Stomach (tissue), 19 donors: Measurements from ENCODE around the gene BORCS5. TPM values are rescaled to one million over a fixed set of nuclear protein-coding genes. Genes with fewer than 3 reads are reported as not detected.
A peak's percentile ranks its signal among the peaks of the same experiment; 100 is the strongest.
"Not testable (repeated sequence)": the region's sequence is repeated elsewhere in the genome, so short reads cannot be mapped to it uniquely, and the experiment has no call there.

Experiments
- DNase-seq, 2 donors: peaks; one replicate each; pipeline versions ENCODE4 v3.0.0 to v3.0.0-alpha.2; 2013 to 2019
- H3K27ac ChIP-seq, 5 donors: fragments of 200-600 bp in 4 of 5; sonication (generic) in 4 of 5; one replicate each; pipeline ENCODE4 v1.5.1; 2013 to 2019; ENCODE audit warnings: mild to moderate bottlenecking in 1 of 5, moderate library complexity in 1 of 5
- H3K27me3 ChIP-seq, 3 donors: fragments of 200-600 bp; sonication (generic); one replicate each; pipeline ENCODE4 v1.5.1; 2017 to 2019; ENCODE audit warnings: mixed run types in 1 of 3
- H3K36me3 ChIP-seq, 4 donors: fragments of 200-600 bp; sonication (generic); 1 replicate in 3 of 4; 2 replicates in 1 of 4; pipeline ENCODE4 v1.5.1; 2016 to 2019
- H3K4me1 ChIP-seq, 4 donors: fragments of 200-600 bp; sonication (generic); one replicate each; pipeline ENCODE4 v1.5.1; 2016 to 2019
- H3K4me3 ChIP-seq, 4 donors: fragments of 200-600 bp; sonication (generic) in 3 of 4; one replicate each; pipeline ENCODE4 v1.5.1; 2016 to 2019; ENCODE audit warnings: mild to moderate bottlenecking in 1 of 4
- H3K9me3 ChIP-seq, 4 donors: fragments of 200-600 bp; sonication (generic); one replicate each; pipeline ENCODE4 v1.5.1; 2016 to 2019
- EP300 ChIP-seq: sonication (generic); formaldehyde crosslinking; IDR thresholded peaks from one replicate; pipeline ENCODE4 v1.6.1; 2017; ENCODE audit warnings: antibody characterized with exemption
- POLR2A ChIP-seq, 4 donors: fragments of 450-650 bp; IDR thresholded peaks; one replicate each; pipeline ENCODE4 v1.6.1; 2016; ENCODE audit warnings: antibody characterized with exemption in 4 of 4, control low read depth in 2 of 4, mild to moderate bottlenecking in 1 of 4, moderate library complexity in 1 of 4
- POLR2AphosphoS5 ChIP-seq, 3 donors: sonication (generic); formaldehyde crosslinking; IDR thresholded peaks; one replicate each; pipeline ENCODE4 v1.6.1; 2016; ENCODE audit warnings: antibody characterized with exemption in 3 of 3
- WGBS, 5 donors: extraction: QIAGEN DNeasy Blood & Tissue Kit in 3 of 5; methylation state at CpG; one replicate each; pipeline versions ENCODE4 v1.1.5 to v1.1.7; 2013 to 2018; 5-methylcytosine and 5-hydroxymethylcytosine counted together
- intact Hi-C: fragments of 100-400 bp; cut with DNase I; formaldehyde crosslinking; loops from one replicate; pipeline ENCODE4 v1.15.1; 2023; ENCODE audit warnings: low total_unique reads
- long read RNA-seq, 10 donors: transcript quantifications; one replicate each; lab custom pipeline, GENCODE V29; 2026
- polyA plus RNA-seq, 3 donors: library from polyadenylated mRNA; stranded (reverse); fragments of 200-250 nt; gene quantifications; one replicate each; pipeline ENCODE4 v1.2.3, GENCODE V29; 2013
- total RNA-seq, 5 donors: library from RNA; depleted of rRNA; stranded (reverse); fragments of >200 nt; gene quantifications; one replicate each; pipeline versions ENCODE4 v1.1.0 to v1.2.3, GENCODE V29; 2014 to 2016
- TF ChIP-seq, protein P1 (sequence below), 7 experiments: fragments of 450-650 bp in 4 of 7; fragments of 200-600 bp in 3 of 7; sonication (generic) in 3 of 7; IDR thresholded peaks; one replicate each; pipeline ENCODE4 v1.5.1; 2016 to 2019; ENCODE audit warnings: antibody characterized with exemption in 7 of 7, control low read depth in 2 of 7, mild to moderate bottlenecking in 1 of 7
- donor health status: healthy with polysubstance abuse.
- donor health status: Bipolar disorder and iron deficiency.
- donor health status: healthy.

Gene BORCS5
- total RNA-seq (10 to 100 TPM in 3 of 5 donors, 1 to 10 TPM in 2; 1.3 to 49.0 (median 25.0) TPM), polyA plus RNA-seq (1 to 10 TPM; 5.5 to 8.7 (median 6.3) TPM)
- long read RNA-seq, donor 1, partial matches to known transcripts = 0 of 1 reads
- long read RNA-seq, donor 1, other reads (novel, unspliced or antisense) = 0 of 1 reads
- long read RNA-seq, donor 2, full-length matches to known transcripts = 2 of 46 reads
- long read RNA-seq, donor 2, partial matches to known transcripts = 39 of 46 reads
- long read RNA-seq, donor 2, other reads (novel, unspliced or antisense) = 5 of 46 reads
- long read RNA-seq, donor 3, partial matches to known transcripts = 0 of 1 reads
- long read RNA-seq, donor 3, other reads (novel, unspliced or antisense) = 0 of 1 reads
- long read RNA-seq, donor 4 = 0 reads
- long read RNA-seq, donor 5, full-length matches to known transcripts = 1 of 1 reads
- long read RNA-seq, donor 5, partial matches to known transcripts = 0 of 1 reads
- long read RNA-seq, donor 5, other reads (novel, unspliced or antisense) = 0 of 1 reads
- long read RNA-seq, donor 6, full-length matches to known transcripts = 4 of 4 reads
- long read RNA-seq, donor 6, partial matches to known transcripts = 0 of 4 reads
- long read RNA-seq, donor 6, other reads (novel, unspliced or antisense) = 0 of 4 reads
- long read RNA-seq, donor 7, full-length matches to known transcripts = 3 of 3 reads
- long read RNA-seq, donor 7, partial matches to known transcripts = 0 of 3 reads
- long read RNA-seq, donor 7, other reads (novel, unspliced or antisense) = 0 of 3 reads
- long read RNA-seq, donor 8, partial matches to known transcripts = 14 of 15 reads
- long read RNA-seq, donor 8, other reads (novel, unspliced or antisense) = 0 of 15 reads
- long read RNA-seq, donor 9, partial matches to known transcripts = 0 of 2 reads
- long read RNA-seq, donor 9, other reads (novel, unspliced or antisense) = 0 of 2 reads
- long read RNA-seq, donor 10, partial matches to known transcripts = 0 of 1 reads
- long read RNA-seq, donor 10, other reads (novel, unspliced or antisense) = 0 of 1 reads

DNA sequence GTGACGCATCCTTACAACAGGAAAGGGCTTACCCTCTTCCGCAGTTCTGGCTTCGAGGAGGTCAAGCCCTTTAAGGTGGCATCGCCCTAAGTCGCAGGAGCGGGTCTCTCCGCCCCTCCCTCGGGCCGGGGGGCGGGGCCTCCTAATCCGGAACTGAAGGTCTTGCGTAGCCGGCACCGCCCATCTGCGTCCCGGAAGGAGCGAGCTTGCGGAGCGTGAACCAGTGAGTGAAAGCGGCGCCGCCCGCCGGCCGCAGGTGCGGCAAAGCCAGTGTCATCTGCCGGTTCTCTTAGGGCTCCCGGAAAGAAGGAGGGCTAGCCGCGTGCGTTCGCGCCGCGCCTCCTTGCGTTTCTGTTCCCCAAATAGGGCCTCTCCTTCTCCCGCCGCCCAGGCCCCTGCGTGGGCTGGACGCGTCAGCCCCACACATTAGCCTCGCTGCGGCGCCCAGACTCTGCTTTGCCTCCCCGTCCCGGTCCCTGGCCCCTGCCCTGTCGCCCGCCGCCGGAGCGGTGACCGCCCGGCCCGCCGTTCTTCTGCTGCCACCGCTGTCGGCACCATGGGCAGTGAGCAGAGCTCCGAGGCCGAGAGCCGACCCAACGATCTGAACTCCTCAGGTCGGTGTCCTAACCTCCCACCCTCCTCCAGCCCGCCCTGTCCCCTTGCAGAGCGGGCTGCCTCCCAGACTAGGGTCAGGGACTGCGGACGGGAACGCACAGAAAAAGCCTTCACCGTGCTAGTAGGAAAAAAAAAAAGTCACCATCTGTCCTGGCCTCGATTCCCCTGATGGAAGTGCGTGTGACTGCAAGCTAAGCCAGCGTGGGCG, at the start of gene BORCS5:
BORCS5 (plus strand) TSS at position 183 of the 823 bp plus-strand sequence; CDS start at position 557, 374 bp downstream.
- peak; percentile 99 for DNase-seq
- peaks cover 0 to 37% (median 17%) of the 10 kb centered on the region in 4 donors for H3K4me1 ChIP-seq
- peak within 1 kb of the TSS; percentile 62 to 98 (median 70) for H3K4me3 ChIP-seq
- intact Hi-C loops = no loop called here
- 0 to 1% (median 0%) methylated on average over 65 to 72 of the region's 72 CpGs for WGBS, 5 donors
- TF ChIP-seq, protein P1, sequence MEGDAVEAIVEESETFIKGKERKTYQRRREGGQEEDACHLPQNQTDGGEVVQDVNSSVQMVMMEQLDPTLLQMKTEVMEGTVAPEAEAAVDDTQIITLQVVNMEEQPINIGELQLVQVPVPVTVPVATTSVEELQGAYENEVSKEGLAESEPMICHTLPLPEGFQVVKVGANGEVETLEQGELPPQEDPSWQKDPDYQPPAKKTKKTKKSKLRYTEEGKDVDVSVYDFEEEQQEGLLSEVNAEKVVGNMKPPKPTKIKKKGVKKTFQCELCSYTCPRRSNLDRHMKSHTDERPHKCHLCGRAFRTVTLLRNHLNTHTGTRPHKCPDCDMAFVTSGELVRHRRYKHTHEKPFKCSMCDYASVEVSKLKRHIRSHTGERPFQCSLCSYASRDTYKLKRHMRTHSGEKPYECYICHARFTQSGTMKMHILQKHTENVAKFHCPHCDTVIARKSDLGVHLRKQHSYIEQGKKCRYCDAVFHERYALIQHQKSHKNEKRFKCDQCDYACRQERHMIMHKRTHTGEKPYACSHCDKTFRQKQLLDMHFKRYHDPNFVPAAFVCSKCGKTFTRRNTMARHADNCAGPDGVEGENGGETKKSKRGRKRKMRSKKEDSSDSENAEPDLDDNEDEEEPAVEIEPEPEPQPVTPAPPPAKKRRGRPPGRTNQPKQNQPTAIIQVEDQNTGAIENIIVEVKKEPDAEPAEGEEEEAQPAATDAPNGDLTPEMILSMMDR (IDR thresholded peaks at IDR 0.05) = peak in 2 of 7 experiments; percentile 12 to 13
- TF ChIP-seq POLR2A (IDR thresholded peaks at IDR 0.05) (peak in 2 of 4 donors; percentile 97 to 98), EP300 (no peak), POLR2AphosphoS5 (IDR thresholded peaks at IDR 0.05) (peak; percentile 99 to 100 (median 99))
- H3K36me3 ChIP-seq = peaks cover 0 to 6% (median 0%) of the 10 kb centered on the region in 4 donors
- H3K27ac ChIP-seq = peak within 1 kb of the TSS; percentile 96 to 99 (median 98)
- H3K27me3 ChIP-seq = no peaks in the 10 kb centered on the region
- H3K9me3 ChIP-seq = no peaks in the 10 kb centered on the region

DNA sequence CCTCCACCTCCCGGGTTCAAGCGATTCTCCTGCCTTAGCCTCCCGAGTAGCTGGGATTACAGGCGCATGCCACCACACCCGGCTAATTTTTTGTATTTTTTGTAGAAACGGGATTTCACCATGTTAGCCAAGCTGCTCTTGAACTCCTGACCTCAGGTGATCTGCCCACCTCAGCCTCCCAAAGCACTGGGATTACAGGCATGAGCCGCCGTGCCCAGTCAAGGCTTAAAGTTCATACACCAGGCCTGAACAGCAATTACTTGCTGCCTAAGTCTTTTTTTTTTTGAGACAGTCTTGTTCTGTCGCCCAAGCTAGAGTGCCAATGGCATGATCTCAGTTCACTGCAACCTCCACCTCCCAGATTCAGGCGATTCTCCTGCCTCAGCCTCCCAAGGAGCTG, 46.2 kb upstream of the BORCS5 start:
- H3K27ac ChIP-seq, H3K4me3 ChIP-seq, H3K36me3 ChIP-seq, H3K27me3 ChIP-seq, H3K9me3 ChIP-seq, H3K4me1 ChIP-seq, intact Hi-C loops, DNase-seq: not testable (repeated sequence)
- 83 to 93% (median 85%) methylated on average over 9 to 10 of the region's 10 CpGs for WGBS, 5 donors

DNA sequence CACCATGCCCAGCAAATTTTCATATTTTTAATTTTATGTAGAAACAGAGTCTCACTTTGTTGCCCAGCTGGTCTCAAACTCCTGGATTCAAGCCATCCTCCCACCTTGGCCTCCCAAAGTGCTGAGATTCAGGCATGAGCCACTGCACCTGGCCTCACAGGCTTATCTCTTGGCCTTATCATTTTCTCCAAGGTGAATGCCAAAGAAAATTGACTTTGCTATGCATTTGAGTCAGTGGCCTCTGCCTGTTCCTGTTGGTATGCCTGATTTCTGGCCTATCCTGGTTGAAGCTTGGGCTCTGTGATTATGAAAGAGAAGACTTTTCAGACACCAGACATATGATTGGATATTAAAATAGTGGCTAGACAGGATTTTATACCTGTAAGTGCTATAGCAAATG, 41.0 kb upstream of the BORCS5 start:
- no peaks in the 10 kb centered on the region for H3K9me3 ChIP-seq
- no peak overlapping the region for H3K4me3 ChIP-seq
- no peaks in the 10 kb centered on the region for H3K36me3 ChIP-seq
- peak overlapping the region; percentile 36 to 58 (median 47) for H3K27ac ChIP-seq
- peaks cover 10 to 35% (median 21%) of the 10 kb centered on the region in 4 donors for H3K4me1 ChIP-seq
- intact Hi-C loops = no loop called here
- TF ChIP-seq POLR2AphosphoS5 (IDR thresholded peaks at IDR 0.05) = peak in 1 of 3 donors; percentile 69
- TF ChIP-seq, protein P1 (IDR thresholded peaks at IDR 0.05) = no peak
- H3K27me3 ChIP-seq = no peaks in the 10 kb centered on the region
- DNase-seq = peak; percentile 44 to 47

GRCh38 chr12:12319451-12320183, 37.3 kb upstream of the BORCS5 start:
- H3K4me1 ChIP-seq = peaks cover 12 to 32% (median 23%) of the 10 kb centered on the region in 4 donors
- DNase-seq = peak in 1 of 2 donors; percentile 33
- 32 to 49% (median 35%) methylated on average over 9 of the region's 9 CpGs for WGBS, 5 donors
- H3K4me3 ChIP-seq = peak overlapping the region in 2 of 4 donors; percentile 17
- H3K36me3 ChIP-seq = no peaks in the 10 kb centered on the region
- TF ChIP-seq POLR2A (IDR thresholded peaks at IDR 0.05) (no peak), POLR2AphosphoS5 (IDR thresholded peaks at IDR 0.05) (no peak), EP300 (no peak)
- TF ChIP-seq, protein P1 (IDR thresholded peaks at IDR 0.05) = no peak
- no peaks in the 10 kb centered on the region for H3K9me3 ChIP-seq
- no peaks in the 10 kb centered on the region for H3K27me3 ChIP-seq
- intact Hi-C loops = no loop called here
- peak overlapping the region; percentile 24 to 69 (median 56) for H3K27ac ChIP-seq
